HG03460 (cell line): ENCODE measurements around the gene AVPR2.

Experiments
- ATAC-seq: cut with Tn5 transposase; IDR thresholded peaks from one replicate; pipeline ENCODE4 v1.9.1; 2021; ENCODE audit not compliant: unreplicated experiment

Gene AVPR2

GRCh38 chrX:153903991-153904957 is at the start of gene AVPR2:
Gene AVPR2 (plus strand): TSS chrX:153904673. CDS start chrX:153905146, 473 bp downstream.
- ATAC-seq, result no peak

- ATAC-seq, result no peak
These were observed 49.8 kb upstream of the AVPR2 start for GRCh38 chrX:153854702-153855101.

GRCh38 chrX:153857348-153857903 is 47.0 kb upstream of the AVPR2 start:
- no peak for ATAC-seq

GRCh38 chrX:153861151-153861550 is 43.3 kb upstream of the AVPR2 start:
- ATAC-seq, result no peak

GRCh38 chrX:153861733-153862310 is 42.7 kb upstream of the AVPR2 start:
- no peak for ATAC-seq

GRCh38 chrX:153862369-153863250 is 41.9 kb upstream of the AVPR2 start:
- no peak for ATAC-seq

- no peak for ATAC-seq
These were observed 41.1 kb upstream of the AVPR2 start for GRCh38 chrX:153863251-153863991.

- ATAC-seq, result no peak
These were observed 40.4 kb upstream of the AVPR2 start for GRCh38 chrX:153864101-153864500.

- no peak for ATAC-seq
These were observed 39.7 kb upstream of the AVPR2 start for GRCh38 chrX:153864561-153865320.

- ATAC-seq, result no peak
These were observed 39.2 kb upstream of the AVPR2 start for GRCh38 chrX:153865321-153865580.

GRCh38 chrX:153865685-153866084 is 38.8 kb upstream of the AVPR2 start:
- no peak for ATAC-seq

GRCh38 chrX:153866302-153867019 is 38.0 kb upstream of the AVPR2 start:
- no peak for ATAC-seq

GRCh38 chrX:153867139-153867538 is 37.3 kb upstream of the AVPR2 start:
- ATAC-seq, result no peak

- no peak for ATAC-seq
These were observed 36.8 kb upstream of the AVPR2 start for GRCh38 chrX:153867671-153868070.

- no peak for ATAC-seq
These were observed 35.6 kb upstream of the AVPR2 start for GRCh38 chrX:153868576-153869472.

GRCh38 chrX:153869473-153870287 is 34.8 kb upstream of the AVPR2 start:
- ATAC-seq, result no peak

- no peak for ATAC-seq
These were observed 34.2 kb upstream of the AVPR2 start for GRCh38 chrX:153870288-153870690.
